ENCODE measurements around the gene LRP1.

The LRP1 gene

DNA sequence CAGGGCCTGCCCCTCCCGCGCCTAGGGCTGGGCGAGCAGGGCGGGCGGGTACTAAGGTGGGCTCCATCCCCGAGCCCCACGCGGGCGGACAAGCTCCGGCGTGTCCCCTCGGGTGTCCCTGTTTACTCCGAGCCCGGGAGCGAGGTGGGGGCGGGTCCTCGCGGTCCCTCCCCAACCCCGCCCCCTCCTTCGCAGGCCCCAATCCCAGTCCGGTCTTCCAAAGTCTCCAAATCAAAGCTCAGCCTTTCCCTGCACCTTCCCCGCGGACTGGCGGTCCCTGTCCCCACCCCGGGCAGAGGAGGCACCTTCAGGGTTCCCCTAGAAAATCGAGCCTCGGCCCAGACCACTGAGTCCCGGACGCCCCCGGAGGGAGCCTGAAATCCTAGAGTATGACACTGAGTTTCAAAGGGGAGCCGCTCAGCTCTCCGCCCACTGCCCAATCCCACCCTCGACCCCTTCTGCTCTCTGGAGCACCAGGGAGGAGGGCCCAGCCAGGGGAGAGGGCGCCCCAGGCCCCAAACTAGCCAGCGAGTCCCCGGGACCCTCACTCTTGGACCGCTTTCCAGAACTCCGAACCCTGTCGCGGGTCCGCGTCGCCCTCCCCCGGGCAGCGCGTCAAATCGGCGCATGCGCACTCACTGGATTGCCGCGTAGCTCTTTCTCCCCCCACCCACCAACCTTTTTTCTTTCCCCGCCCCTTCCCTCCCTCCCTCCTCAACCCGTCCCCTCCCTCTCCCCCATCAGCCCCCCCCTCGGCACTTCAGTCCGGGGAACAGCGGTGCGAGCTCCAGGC lies at the start of gene LRP1:
LRP1 (plus strand) TSS at position 758 of the 793 bp plus-strand sequence. CDS start 482 bp downstream, outside the sequence.
- DNase-seq (ENCODE audit: low read depth in 2 of 2) = peak; percentile 46 to 65

DNA sequence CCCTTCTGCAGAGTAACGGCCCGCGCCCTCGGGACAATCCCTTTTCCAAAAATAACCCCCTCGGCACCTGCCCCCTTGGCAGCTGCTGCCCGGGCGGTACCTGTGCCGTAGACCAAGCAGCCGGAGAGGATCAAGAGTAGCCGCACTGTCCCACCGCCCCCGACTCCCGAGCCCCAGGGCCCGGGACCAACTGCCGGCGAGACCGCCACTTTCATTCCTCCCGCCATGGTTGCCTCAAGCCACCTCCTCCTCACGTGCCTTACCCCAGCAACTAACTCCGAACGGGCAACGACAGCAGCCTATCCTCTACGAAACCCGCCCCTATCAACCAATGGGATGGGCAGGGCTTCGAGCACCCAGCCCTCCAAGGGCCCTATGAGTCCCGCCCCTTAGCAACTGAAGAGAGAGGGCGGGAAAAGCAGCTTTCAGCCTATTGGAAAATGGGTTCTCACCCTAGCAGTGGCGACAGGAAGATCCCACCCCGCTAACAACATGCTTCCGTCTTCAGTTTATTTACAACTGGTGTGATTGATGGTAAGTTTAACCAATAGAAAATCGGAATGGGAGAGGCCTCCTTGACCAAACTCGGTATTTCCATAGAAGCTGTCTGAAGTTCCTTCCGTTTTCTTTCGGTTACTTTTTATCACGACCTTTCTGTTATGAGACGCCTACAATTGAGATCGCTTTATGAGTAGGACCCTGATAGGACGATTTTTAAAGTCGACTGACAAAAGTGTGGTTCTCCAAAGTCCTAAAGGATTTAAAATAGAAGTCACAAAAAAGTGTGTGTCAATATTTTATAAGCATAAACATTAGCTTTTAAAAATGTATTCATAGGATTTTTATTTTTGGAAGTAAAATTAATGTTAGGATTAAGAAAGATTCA lies 49.5 kb upstream of the LRP1 start, which contains the start of gene NEMP1:
NEMP1 (minus strand) TSS at position 273 of the 886 bp plus-strand sequence; CDS start at position 227, 46 bp downstream.
- peak; percentile 85 to 88 for DNase-seq (ENCODE audit: low read depth in 2 of 2)

DNA sequence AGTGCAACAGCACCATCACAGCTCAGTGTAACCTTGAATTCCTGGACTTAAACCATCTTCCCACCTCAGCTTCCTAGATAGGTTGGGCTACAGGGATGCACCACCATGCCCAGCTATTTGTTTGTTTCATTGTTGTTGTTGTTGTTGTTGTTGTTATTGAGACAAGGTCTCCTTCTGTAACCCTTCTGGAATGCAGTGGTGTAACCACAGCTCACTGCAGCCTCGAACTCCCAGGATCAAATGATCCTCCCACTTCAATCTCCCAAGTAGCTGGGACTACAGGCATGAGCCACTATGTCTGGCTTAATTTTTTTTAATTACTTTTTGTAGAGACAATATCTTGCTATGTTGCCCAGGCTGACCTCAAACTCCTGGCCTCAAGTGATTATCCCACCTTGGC lies 48.5 kb upstream of the LRP1 start:
- no peak for DNase-seq (ENCODE audit: low read depth in 2 of 2)

DNA sequence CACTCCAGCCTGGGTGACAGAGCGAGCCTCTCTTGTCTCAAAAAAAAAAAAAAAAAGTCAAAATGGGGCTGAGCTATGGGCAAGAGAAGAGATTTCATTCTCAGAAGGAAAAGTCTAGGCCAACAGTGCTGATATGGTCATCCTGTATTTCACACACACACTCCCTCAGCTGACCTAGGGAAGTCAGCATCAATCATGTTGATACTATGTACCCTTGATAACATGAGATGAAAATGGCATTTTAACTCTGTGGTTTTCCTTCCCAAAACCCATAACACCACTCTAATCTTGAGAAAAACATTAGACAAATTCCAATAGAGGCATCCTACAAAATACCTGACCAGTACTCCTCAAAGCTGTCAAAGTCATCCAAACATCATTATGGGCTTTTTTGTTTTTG lies 47.4 kb upstream of the LRP1 start:
- no peak for DNase-seq (ENCODE audit: low read depth in 2 of 2)

DNA sequence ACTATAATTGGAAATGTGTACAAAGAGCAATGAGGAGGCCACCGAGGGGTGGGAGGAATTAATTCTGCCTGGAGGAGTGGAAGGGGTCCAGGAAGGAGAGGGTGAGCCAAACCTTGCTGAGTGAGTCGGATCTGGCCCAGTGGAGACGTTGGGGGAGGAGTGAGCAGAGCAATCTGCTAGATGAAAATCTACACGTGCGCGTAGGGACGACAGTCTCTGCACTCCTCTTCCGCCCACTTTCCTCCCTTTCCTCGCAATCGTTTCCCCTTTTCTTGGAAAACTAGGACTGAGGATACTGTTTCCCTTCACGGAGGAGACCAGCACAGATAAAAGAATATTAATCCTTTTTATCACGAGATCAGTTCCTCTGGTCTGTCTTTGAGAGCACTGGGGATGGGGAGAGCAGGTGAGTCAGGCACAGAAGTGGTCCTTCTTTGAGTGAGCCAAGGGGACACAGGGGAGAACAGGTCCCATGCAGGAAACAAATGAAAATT lies 42.2 kb upstream of the LRP1 start:
- DNase-seq (ENCODE audit: low read depth in 2 of 2) = peak in 1 of 2 experiments; percentile 48

DNA sequence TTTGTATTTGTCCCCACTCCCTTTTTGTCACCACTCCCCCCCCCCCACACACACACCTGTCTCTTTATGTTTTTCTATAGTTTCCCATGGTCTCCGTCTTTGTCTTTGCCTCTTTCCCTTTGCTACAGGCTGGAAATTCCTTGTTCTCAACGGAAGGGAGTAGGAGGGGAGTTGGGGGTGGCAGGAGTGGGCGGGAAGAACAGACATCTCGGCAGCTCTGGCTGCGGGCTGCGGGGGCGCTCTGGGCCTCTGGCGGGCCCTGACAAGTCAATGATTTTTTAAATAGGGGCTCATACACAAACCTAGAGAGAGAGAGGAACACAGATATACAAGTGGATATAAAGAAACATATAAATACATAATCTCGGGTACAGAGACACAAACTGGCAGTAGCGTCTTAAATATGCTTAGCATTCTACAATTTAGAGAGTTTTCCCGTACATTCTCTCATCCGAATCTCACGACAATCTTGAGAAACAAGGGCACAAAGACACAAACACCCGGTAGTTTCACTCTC lies 41.7 kb upstream of the LRP1 start:
- peak in 1 of 2 experiments; percentile 37 for DNase-seq (ENCODE audit: low read depth in 2 of 2)

DNA sequence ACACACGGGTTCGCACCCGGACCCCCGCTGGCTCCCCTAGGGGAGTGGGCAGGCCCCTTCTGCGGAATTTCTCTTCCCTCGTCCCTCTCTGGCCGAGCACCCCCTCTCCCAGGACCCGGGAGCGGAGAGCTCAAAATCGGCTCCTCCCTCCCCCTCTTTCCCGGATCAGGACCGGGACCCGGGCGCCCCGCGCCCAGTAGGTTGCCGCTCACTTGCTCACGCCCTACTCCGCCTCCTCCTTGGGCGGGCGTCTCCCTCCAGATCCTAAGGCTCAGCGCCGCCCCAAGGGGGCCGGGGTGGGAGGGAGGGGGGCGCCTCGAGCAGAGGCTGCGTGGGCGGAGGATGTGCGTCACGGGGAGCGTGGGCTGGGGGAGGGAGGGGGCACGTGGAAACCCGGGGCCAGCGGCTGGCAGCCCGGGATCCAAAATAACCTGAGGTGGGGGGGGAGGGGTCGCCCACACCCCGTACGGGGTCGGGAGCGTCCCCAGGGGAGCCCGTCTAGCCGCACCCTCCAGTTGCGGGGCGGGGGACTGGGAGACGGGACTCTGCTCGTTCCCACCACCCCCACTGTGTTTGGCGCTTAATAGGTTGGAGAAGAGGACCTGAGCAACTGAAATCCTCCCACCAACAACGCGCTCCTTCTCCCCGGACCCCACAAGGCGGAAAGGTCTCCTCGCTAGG lies 41.1 kb upstream of the LRP1 start:
- peak; percentile 87 to 94 for DNase-seq (ENCODE audit: low read depth in 2 of 2)

DNA sequence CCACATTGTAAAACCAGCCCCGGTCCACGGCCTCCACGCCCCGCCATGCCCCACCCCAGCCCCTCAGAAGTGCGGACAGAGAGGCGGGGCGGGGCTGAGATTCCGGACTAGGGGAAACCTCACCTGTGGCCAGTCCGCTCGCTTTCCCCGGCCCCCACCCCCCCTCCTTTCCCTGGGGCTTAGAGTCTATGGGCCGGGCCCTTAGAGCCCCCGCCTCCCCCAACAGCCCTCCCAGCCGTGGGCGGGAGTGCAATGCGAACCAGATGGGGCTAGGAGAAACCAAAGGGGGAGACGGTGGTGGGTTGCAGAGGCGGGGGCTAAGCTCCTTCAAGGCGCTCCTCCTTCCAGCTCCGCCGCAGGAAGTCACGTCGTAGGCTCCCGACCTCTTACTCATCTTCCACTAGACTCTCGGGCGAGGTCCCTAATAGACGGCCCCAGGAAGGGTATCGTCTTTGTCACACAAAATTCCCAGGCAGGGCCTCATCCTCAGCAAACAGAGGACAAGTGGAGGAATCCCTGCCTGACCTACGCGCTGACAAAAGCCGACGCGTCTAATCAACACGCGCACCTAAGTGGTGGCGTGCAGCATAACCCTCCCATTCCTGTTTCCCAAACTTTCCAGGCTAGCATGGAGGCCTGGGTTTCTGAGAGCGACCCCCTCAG lies 40.5 kb upstream of the LRP1 start:
- DNase-seq (ENCODE audit: low read depth in 2 of 2) = peak; percentile 72 to 88

DNA sequence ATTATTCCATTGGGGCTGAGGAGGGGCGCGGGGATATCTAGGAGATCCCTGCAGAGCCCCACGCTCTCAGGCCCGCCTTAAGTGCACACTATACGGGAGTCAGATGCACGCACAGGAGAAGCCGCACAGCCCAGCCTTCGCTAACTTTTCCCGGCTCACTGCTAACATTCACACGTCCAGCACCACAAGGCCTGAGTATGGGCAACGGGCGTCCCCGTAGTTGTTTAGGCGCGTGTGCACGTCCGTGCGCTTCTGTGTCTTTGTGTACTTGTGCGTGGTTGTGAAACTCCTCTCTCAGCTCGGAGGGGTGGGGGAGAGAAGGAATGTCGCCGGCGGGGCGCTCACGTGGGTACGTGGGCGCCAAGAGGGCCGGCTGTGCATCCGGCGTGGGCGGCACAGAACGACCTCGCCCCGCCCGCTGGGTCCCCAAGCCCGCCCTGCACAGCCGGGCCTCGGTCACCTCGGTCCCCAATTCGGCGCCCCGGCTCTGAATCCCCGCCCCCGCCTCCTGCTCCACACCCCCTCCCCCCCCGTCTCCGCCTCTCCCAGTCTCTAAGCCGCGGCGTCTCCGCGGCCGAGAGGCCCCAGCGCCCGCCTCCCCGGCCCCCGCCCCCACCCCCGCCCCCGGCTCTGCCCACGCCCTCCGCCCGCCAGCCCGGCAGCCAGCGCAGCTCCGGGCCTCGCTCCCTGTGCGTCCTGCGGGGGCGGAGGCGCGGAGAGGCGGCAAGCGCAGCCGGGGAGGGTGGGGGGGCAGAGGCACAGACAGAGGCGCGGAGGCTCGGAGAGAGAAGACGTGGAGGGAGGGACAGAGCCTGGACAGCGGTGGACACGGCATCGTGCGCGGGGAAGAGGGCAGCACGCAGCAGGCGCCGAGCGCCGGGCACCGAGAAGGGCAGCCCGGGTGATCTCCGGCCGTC lies 39.7 kb upstream of the LRP1 start, which contains the start of gene NAB2:
NAB2 (plus strand) TSS at position 761 of the 917 bp plus-strand sequence. CDS start 158 bp downstream, outside the sequence.
- peak; percentile 77 to 90 for DNase-seq (ENCODE audit: low read depth in 2 of 2)

DNA sequence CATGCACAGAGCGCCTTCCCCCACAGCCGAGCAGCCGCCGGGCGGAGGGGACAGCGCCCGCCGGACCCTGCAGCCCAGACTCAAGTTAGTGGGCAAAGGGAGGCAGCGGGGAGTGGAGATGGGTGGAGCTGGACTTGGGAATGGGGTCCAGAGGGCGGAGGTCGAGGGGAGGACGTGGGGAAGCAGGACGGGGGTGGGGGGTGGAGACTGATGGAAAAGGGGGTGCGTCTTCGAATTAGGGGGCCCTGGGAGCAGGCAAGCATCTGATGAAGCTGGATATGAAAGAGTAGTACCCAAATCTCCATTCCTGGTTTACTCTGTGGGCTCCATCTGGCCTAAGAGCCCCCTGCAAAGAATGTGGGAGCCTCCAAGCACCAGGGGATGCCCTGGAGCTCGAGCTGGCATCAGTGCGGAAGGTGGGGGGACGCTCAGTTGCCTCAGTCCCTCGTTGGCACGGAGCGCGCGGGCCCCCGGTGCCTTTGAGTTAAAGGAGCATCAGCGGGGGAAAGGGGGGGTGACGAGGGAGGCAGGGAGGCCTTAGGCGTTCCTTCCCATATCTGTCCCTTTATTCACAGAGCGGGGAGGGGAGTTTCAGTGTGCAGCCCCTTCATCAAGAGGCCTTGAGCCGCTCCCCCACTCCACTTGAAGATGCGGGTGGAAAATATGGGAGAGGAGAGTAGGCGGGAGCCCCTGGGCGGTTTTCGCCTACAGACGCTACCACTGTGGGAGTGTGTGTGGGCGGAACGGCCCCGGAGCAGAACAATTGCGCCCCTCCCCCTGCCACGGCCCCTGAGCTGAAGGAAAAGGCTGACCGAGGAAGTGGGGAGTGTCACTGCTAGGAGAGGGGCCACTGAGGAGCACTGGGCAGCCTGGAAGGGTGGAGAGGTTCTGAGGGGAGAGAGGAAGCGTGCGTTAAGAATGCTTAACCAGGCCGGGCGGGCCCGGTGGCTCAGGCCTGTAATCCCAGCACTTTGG lies 38.7 kb upstream of the LRP1 start:
- DNase-seq (ENCODE audit: low read depth in 2 of 2) = peak in 1 of 2 experiments; percentile 39

DNA sequence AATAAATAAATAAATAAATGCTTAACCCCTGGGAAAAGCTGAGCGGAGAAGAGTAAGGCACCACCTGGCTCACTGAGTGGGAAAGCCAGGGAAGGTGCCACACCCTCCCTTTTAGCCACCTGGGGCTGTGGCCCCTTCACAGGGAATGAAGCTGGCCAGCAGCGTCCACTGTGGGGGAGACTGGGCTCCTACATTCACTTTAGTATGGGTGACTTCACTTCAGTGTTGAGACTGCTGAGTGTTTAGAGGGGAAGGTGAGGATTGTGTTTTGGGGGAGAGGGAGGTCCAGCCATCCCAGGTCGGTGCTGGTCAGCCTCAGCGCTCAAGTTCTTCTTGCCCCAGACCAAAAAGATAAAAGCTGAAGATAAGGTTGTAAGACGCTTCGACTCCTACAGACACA lies 37.8 kb upstream of the LRP1 start:
- DNase-seq (ENCODE audit: low read depth in 2 of 2) = no peak

DNA sequence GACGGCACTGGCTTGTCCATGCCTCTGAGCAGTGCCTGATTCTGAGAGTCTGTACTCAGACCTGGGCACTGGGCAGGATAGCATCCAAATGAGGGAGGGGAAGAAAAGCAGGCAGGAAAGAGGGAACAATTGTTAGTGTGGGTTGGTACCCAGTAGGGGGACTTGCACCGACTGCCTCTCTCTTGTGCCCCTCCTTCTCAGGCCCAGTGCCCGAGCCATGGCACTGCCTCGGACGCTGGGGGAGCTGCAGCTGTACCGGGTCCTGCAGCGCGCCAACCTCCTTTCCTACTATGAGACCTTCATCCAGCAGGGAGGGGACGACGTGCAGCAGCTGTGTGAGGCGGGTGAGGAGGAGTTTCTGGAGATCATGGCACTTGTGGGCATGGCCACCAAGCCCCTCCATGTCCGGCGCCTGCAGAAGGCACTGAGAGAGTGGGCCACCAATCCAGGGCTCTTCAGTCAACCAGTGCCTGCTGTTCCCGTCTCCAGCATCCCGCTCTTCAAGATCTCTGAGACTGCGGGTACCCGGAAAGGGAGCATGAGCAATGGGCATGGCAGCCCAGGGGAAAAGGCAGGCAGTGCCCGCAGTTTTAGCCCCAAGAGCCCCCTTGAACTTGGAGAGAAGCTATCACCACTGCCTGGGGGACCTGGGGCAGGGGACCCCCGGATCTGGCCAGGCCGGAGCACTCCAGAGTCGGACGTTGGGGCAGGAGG lies 37.2 kb upstream of the LRP1 start:
- DNase-seq (ENCODE audit: low read depth in 2 of 2) = no peak

DNA sequence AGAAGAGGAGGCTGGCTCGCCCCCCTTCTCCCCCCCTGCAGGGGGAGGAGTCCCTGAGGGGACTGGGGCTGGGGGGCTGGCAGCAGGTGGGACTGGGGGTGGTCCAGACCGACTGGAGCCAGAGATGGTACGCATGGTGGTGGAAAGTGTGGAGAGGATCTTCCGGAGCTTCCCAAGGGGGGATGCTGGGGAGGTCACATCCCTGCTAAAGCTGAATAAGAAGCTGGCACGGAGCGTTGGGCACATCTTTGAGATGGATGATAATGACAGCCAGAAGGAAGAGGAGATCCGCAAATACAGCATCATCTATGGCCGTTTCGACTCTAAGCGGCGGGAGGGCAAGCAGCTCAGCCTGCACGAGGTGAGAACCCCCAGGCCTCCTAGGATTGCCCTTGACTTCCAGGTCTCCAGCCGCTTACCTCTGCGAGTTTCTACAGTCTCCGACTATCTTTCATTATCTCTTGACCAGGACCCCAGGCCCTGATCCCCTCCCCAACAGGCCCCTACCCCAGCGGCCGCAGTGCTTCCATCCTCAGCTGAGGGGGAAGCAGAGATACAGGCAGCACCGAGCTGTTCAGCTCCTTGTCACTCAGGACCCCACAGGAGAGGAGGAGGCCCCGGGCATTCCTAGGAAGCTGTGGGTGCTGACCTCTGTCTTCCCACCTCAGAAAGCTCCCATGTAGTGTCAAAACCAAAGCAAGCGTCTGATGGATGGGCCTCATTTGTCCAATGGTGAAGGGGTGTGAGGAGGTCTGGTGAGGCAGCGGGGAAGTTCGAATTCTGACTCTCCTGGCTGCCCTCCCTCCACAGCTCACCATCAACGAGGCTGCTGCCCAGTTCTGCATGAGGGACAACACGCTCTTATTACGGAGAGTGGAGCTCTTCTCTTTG lies 36.4 kb upstream of the LRP1 start:
- DNase-seq (ENCODE audit: low read depth in 2 of 2) = no peak

DNA sequence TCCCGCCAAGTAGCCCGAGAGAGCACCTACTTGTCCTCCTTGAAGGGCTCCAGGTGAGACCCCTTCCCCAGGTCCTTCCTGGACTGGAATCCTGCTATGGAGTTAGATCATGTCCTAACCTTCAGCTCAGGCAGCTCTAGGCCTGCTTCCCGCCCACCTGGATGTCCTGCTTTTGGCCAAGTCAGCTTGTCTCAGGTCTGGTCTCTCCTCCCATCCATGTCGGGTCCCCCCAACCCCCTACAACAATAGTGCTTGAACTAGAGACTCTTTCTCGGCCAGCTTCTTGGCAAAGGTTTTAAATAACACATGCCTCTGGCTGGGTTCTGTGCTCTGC lies 35.8 kb upstream of the LRP1 start:
- no peak for DNase-seq (ENCODE audit: low read depth in 2 of 2)

DNA sequence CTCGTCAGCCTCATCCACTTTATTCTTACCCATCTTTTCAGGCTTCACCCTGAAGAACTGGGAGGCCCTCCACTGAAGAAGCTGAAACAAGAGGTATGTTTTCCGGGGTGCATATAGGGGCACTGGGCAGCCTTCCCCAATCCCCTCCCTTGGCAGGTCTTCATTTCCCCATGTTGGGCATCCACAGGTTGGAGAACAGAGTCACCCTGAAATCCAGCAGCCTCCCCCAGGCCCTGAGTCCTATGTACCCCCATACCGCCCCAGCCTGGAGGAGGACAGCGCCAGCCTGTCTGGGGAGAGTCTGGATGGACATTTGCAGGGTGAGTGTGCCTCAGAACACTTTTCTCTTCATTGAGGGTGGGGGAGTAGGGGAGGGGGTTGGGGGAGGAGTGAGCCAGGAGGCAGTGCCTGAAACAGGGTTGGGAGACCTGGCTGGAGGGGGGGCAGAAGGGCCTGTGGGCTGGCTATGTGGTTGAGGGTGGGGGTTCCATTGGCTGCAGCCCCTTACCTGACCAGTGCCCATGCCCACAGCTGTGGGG lies 35.3 kb upstream of the LRP1 start:
- DNase-seq (ENCODE audit: low read depth in 2 of 2) = no peak

DNA sequence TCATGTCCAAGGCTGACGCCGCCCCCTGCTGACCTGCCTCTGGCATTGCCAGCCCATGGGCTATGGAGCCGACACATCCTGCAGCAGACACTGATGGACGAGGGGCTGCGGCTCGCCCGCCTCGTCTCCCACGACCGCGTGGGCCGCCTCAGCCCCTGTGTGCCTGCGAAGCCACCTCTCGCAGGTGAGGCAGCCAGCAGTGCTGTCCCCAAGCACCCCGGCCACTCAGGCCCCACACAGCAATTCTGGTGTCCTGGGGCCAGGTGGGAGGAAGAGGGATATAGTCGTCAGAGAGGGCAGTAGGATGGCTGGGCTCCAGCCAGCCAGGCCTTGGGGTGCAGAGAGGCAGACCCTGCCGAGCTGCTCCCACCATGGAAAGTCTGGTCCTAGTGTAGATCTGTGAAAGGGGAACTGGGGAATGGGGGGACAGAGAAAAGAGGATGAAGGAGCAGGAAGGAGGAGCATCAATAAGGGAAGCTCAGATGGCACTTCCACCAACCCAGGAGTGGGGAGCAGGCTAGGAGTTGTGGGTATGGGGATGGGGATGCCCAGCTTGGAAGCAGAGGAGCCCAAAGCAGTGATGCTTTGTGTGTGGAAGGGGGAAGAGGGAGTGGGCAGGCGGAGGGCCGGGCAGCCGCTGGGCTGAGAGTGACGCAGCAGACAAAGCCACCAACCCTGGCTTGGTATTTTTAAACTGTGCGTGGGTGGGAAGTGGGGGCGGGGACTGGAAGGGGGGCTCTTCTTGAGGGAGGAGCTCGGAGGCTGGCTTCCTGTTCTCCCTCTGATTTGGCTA lies 34.7 kb upstream of the LRP1 start:
- DNase-seq (ENCODE audit: low read depth in 2 of 2) = peak in 1 of 2 experiments; percentile 77
